SU-DHL-6 (cell line): ENCODE results near the gene GPR62.

ENCODE experiments used
- H2AFZ ChIP-seq: fragments of 200-600 bp; sonication (generic); 2 replicates; pipeline ENCODE4 v1.6.1; 2014; ENCODE audit warnings: low read depth, mild to moderate bottlenecking, moderate library complexity, mixed read lengths, antibody characterized with exemption, low read length; ENCODE audit not compliant: severe bottlenecking
- H3F3A ChIP-seq: fragments of 200-600 bp; shearing (Covaris generic); 2 replicates; pipeline ENCODE4 v1.6.0; 2016; ENCODE audit warnings: antibody characterized with exemption, mild to moderate bottlenecking; ENCODE audit not compliant: insufficient read depth
- H3K27ac ChIP-seq: fragments of 200-600 bp; sonication (generic); 2 replicates; pipeline ENCODE4 v1.5.1; 2016; ENCODE audit warnings: low read depth, mild to moderate bottlenecking, low read length, moderate library complexity, mixed read lengths
- H3K27me3 ChIP-seq: fragments of 200-600 bp; sonication (generic), shearing (Covaris generic); 2 replicates; pipeline ENCODE4 v1.6.0; 2014; ENCODE audit warnings: mild to moderate bottlenecking, low read length
- H3K36me3 ChIP-seq: fragments of 200-600 bp; sonication (generic); 2 replicates; pipeline ENCODE4 v1.6.1; 2014; ENCODE audit warnings: mild to moderate bottlenecking, low read length, mixed read lengths
- H3K4me2 ChIP-seq: fragments of 300-600, 200-600 bp; shearing (Covaris generic), sonication (generic); 2 replicates; pipeline ENCODE4 v1.6.0; 2014; ENCODE audit warnings: low read length, low read depth, mild to moderate bottlenecking; ENCODE audit not compliant: poor library complexity, severe bottlenecking
- H3K4me3 ChIP-seq: fragments of 200-600 bp; sonication (generic); 2 replicates; pipeline ENCODE4 v1.5.1; 2014; ENCODE audit warnings: antibody characterized with exemption, low read length, mild to moderate bottlenecking, mixed read lengths; ENCODE audit not compliant: insufficient read depth, poor library complexity, severe bottlenecking
- H3K79me2 ChIP-seq: fragments of 200-600 bp; sonication (generic); 2 replicates; pipeline ENCODE4 v1.6.1; 2014; ENCODE audit warnings: mild to moderate bottlenecking, low read length, moderate library complexity; ENCODE audit not compliant: insufficient read depth
- H3K9ac ChIP-seq: fragments of 200-600 bp; sonication (generic); 2 replicates; pipeline ENCODE4 v1.7.0; 2014; ENCODE audit warnings: mild to moderate bottlenecking, low read length
- H3K9me2 ChIP-seq: fragments of 200-600 bp; sonication (generic); replicated peaks from 2 replicates; pipeline ENCODE4 v1.6.1; 2014; ENCODE audit warnings: low read length; ENCODE audit not compliant: insufficient read depth
- H3K9me3 ChIP-seq: fragments of 200-600 bp; sonication (generic); 2 replicates; pipeline ENCODE4 v1.6.1; 2014; ENCODE audit warnings: low read length, mixed read lengths; ENCODE audit not compliant: insufficient read depth
- H4K20me1 ChIP-seq: fragments of 200-600 bp; sonication (generic); 2 replicates; pipeline ENCODE4 v1.6.1; 2014; ENCODE audit warnings: low read depth, mild to moderate bottlenecking, antibody characterized with exemption, low read length, moderate library complexity, mixed read lengths
- EZH2phosphoT487 ChIP-seq: fragments of 200-600 bp; sonication (generic), shearing (Covaris generic); conservative IDR thresholded peaks from 2 replicates; pipeline ENCODE4 v1.6.1; 2018; ENCODE audit warnings: mild to moderate bottlenecking, antibody characterized with exemption, low read length, moderate library complexity, mixed read lengths
- TF ChIP-seq, protein P1 (sequence below): fragments of 200-600 bp; sonication (generic); IDR thresholded peaks from one replicate; pipeline ENCODE4 v1.5.1; 2017; ENCODE audit warnings: antibody characterized with exemption, mild to moderate bottlenecking, low read length, moderate library complexity; ENCODE audit not compliant: insufficient read depth, poor library complexity, severe bottlenecking

The GPR62 gene

DNA sequence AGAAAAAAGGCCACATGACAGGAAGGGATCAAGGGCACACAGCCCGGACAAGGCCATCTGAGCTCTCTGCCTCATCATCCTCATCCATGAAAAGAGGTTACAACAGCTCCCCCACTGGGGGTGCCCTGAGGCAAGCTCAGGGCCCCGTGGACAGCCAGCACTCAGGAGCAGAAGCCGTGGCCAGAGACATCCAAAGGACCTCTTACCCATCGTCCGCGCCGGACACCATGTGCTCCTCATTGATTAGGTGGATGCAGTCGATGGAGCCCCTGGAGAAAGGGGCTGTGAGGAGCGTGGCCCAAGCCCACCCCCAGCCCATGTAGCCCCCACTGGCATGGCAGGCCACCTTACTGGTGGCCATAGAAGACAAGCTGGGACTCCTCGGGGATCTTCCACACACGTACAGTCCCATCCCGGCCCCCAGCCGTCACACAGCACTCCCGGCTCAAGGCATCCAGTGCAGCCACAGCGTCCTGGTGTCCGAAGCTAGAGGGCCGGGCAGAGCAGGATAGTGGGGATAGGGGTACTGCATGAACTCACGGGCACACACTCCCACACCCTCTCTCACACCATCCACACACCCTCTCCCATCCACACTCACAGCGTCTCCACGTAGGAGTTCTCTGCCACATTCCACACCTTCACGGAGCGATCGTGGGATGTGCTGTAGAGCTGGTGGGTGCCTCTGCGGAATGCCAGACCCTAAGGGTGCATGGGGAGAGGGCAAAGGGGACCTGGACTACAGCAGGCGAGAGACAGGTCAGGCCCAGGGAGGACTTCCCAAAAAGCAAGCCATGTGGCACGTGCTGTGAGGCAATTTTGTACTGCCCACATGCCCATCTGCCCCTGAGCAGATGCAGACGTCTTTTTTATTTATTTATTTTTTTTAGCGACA lies 19.9 kb upstream of the GPR62 start:
- no peak overlapping the region for H2AFZ ChIP-seq
- H3K36me3 ChIP-seq = no peaks in the 10 kb centered on the region
- TF ChIP-seq EZH2phosphoT487 = no peak
- peaks cover 11% of the 10 kb centered on the region; the same call in 1 of the 2 replicates for H3K79me2 ChIP-seq
- no peaks in the 10 kb centered on the region for H3K9me2 ChIP-seq
- H3K27ac ChIP-seq = no peak overlapping the region
- H3K9ac ChIP-seq = no peak overlapping the region
- no peak overlapping the region for H3K4me2 ChIP-seq
- no peaks in the 10 kb centered on the region for H3K9me3 ChIP-seq
- no peaks in the 10 kb centered on the region for H4K20me1 ChIP-seq
- no peak overlapping the region for H3K4me3 ChIP-seq
- no peaks in the 10 kb centered on the region for H3F3A ChIP-seq
- no peaks in the 10 kb centered on the region for H3K27me3 ChIP-seq

DNA sequence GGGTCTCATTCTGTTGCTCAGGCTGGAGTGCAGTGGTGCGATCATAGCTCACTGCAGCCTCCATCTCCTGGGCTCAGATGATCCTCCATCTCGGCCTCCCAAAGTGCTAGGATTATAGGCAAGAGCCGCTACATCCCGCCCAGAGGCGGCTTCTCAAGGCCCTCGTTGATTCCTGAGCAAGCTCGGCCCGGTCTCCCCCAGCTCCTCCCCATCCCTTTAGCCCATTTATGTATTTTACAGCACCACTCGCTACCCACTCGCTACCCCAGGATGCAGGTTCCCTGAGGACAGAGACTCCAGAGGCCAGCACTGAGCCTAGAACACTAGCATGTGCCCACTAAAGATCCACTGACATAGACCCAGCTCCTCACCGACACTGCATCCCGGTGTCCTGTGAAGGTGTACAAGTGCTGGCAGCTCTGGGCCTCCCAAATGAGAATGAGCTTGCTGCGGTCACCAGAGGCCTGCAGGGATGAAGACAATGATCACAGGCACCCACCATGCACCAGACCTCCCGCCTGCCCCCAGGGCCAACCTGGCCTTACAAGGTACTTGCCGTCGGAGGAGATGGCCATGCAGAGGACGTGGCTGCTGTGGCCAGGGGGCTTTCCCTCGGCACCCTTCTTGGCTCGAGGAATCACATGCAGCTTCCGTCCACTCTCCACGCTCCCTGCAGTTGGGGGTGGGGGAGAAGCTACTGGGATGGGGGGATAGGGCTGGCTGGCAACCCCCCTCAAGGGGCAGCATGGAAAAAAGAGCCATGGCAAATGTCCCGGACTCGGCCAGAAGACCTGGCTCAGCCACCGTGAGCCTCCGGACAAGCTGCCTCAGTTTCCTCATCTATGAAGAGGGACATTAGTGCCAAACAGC lies 19.1 kb upstream of the GPR62 start:
- no peak overlapping the region for H3K4me3 ChIP-seq
- peaks cover 20% of the 10 kb centered on the region for H3K79me2 ChIP-seq
- TF ChIP-seq, protein P1, sequence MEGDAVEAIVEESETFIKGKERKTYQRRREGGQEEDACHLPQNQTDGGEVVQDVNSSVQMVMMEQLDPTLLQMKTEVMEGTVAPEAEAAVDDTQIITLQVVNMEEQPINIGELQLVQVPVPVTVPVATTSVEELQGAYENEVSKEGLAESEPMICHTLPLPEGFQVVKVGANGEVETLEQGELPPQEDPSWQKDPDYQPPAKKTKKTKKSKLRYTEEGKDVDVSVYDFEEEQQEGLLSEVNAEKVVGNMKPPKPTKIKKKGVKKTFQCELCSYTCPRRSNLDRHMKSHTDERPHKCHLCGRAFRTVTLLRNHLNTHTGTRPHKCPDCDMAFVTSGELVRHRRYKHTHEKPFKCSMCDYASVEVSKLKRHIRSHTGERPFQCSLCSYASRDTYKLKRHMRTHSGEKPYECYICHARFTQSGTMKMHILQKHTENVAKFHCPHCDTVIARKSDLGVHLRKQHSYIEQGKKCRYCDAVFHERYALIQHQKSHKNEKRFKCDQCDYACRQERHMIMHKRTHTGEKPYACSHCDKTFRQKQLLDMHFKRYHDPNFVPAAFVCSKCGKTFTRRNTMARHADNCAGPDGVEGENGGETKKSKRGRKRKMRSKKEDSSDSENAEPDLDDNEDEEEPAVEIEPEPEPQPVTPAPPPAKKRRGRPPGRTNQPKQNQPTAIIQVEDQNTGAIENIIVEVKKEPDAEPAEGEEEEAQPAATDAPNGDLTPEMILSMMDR = no peak
- no peak for TF ChIP-seq EZH2phosphoT487
- no peaks in the 10 kb centered on the region for H3F3A ChIP-seq
- H3K36me3 ChIP-seq = no peaks in the 10 kb centered on the region
- no peaks in the 10 kb centered on the region for H4K20me1 ChIP-seq
- no peak overlapping the region for H3K27ac ChIP-seq
- no peak overlapping the region for H3K9ac ChIP-seq
- no peak overlapping the region for H2AFZ ChIP-seq
- no peaks in the 10 kb centered on the region for H3K27me3 ChIP-seq
- H3K9me2 ChIP-seq = no peaks in the 10 kb centered on the region
- no peaks in the 10 kb centered on the region for H3K9me3 ChIP-seq
- H3K4me2 ChIP-seq = no peak overlapping the region

DNA sequence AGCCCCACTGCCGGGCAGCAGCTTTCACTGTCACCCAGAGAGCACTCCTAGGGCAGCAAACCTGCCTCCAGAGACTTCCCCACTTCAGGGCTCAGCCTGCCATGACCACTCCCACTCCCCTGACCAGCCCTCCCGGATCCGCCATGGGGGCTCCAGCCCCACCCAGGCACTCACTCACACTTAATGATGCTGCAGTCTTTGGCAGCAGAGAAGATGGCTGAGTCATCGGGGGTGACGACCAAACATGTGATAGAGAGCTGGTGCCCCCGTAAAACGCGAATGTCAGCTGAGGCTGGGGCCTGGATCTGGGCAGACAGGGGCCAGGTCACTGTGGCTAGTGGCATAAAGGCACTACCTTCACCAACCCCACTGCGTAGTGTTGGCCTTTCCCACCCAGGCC lies 18.2 kb upstream of the GPR62 start:
- Histone ChIP-seq H3K36me3 (no peaks in the 10 kb centered on the region), H3K79me2 (peaks cover 24% of the 10 kb centered on the region), H3K9me3 (no peaks in the 10 kb centered on the region), H3K4me3 (no peak overlapping the region), H3K9me2 (no peaks in the 10 kb centered on the region), H3K9ac (no peak overlapping the region), H3K4me2 (no peak overlapping the region), H3F3A (no peaks in the 10 kb centered on the region), H2AFZ (no peak overlapping the region), H3K27ac (no peak overlapping the region), H4K20me1 (no peaks in the 10 kb centered on the region), H3K27me3 (no peaks in the 10 kb centered on the region)
- no peak for TF ChIP-seq EZH2phosphoT487

DNA sequence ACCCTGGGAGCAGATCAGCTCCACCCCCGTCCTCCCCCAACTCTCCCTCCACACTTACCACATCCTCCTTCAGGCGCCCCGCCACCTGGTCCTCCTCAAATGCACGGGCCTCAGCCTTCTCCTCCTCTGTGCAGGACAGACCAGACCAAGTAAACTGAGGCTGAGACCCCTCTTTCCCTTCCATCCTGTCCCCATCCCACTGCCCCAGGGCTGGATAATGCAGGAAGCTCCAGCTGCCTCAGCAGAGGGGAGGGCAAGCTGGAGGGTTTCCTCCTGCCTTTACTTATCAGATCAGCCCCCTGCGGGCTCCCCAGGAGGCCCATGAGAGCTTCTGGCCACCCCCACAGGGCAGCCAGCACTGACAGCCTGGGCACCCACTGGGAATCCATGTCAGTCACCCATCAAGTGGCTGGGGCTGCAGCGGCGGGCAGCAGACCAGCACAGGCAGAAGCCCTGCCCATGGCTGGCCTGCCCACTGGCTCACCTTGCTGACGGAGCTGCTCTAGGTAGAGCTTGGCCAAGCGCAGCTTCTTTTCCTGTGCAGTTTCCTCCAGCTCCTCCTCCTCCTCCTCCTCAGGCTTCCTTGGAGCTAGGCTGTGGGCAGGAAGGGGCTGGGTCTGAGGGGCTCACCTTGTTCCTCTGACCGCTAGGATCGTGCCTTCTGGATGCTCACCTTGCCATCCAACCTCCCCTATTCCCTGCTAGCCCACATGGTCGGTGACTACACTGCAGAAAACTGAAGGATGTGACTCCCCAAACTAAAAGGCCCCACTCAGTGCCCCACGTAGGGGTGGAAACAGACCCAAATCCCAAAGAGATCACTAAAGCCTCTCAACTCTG lies 17.4 kb upstream of the GPR62 start:
- H3K79me2 ChIP-seq = peaks cover 24% of the 10 kb centered on the region
- no peaks in the 10 kb centered on the region for H3K27me3 ChIP-seq
- TF ChIP-seq EZH2phosphoT487 = no peak
- TF ChIP-seq, protein P1 = no peak
- no peak overlapping the region for H2AFZ ChIP-seq
- no peak overlapping the region for H3K4me3 ChIP-seq
- no peaks in the 10 kb centered on the region for H3K9me3 ChIP-seq
- no peaks in the 10 kb centered on the region for H3K36me3 ChIP-seq
- H3F3A ChIP-seq = no peaks in the 10 kb centered on the region
- no peak overlapping the region for H3K9ac ChIP-seq
- no peak overlapping the region for H3K27ac ChIP-seq
- H3K4me2 ChIP-seq = no peak overlapping the region
- H4K20me1 ChIP-seq = no peaks in the 10 kb centered on the region
- H3K9me2 ChIP-seq = no peaks in the 10 kb centered on the region
